GM21360 (cell line): Measurements from ENCODE around the gene MARCKSL1.
A peak's percentile ranks its signal among the peaks of the same experiment; 100 is the strongest.

Experiments used
- ATAC-seq: cut with Tn5 transposase; IDR thresholded peaks from one replicate; pipeline ENCODE4 v1.9.1; 2021; ENCODE audit warnings: mild to moderate bottlenecking, moderate library complexity; ENCODE audit not compliant: unreplicated experiment

The MARCKSL1 gene

DNA sequence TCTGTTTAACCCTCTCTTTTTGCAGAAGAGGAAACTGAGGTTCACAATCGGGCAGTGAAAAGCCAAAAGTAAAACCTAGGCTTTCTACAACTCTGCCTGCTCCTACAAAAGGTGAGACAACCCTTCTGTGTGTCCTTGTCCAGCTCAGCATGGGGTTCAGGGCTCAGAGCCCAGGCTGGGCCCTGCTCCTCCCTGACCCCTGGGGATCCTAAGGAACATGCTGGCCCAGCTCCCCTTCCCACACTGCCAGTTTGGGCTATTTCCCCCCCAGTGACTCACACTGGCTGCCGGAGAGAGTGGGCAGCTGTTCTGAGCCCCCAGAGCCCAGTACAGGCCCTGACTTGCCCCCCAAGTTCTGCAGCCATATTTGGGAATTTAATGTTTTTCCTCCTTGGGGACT is 17.4 kb upstream of the MARCKSL1 start:
- ATAC-seq, result no peak

DNA sequence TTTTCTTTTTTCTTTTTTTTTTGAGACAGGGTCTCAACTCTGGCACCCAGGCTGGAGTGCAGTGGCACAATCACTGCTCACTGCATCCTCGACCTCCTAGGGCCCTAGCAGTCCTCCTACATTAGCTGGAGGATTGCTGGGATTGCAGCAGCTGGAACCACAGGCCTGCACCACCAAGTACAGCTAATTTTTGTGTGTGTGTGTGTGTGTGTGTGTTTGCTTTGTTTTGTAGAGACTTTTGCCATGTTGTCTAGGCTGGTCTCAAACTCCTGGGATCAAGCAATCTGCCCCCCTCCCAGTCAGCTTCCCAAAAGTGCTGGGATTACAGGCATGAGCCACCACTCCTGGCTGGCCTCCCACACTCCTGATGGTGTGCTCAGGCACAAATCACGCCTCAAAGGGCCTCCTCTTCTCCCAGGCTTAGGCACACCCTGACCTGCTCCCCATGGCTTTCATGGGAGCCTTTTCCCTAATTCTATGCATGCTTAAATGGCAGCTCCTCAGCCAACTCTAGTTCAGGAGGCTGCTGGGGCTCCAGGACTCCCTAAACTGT is 16.9 kb upstream of the MARCKSL1 start:
- no peak for ATAC-seq

DNA sequence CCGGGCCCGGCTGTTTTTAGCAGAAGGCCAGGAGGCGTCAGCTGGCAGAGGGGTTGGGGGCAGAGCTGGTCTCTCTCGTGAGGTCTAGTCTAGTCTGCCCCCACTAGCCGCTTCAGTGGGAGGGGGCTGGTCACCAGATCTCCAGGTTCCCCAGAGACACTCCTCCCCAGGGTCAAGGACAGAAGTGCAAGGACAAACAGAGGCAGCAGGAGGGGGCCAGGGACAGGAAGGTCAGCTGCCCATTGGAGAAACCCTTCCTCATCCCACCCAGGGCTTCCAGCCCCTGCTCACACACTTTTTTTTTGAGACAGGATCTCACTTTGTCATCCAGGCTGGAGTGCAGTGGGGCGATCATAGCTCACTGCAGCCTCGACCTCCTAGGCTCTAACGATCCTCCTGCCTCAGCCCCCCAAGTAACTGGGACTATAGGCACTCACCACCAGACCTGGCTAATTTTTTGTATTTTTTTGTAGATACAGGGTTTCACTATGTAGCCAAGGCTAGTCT is 16.3 kb upstream of the MARCKSL1 start:
- ATAC-seq, result no peak

DNA sequence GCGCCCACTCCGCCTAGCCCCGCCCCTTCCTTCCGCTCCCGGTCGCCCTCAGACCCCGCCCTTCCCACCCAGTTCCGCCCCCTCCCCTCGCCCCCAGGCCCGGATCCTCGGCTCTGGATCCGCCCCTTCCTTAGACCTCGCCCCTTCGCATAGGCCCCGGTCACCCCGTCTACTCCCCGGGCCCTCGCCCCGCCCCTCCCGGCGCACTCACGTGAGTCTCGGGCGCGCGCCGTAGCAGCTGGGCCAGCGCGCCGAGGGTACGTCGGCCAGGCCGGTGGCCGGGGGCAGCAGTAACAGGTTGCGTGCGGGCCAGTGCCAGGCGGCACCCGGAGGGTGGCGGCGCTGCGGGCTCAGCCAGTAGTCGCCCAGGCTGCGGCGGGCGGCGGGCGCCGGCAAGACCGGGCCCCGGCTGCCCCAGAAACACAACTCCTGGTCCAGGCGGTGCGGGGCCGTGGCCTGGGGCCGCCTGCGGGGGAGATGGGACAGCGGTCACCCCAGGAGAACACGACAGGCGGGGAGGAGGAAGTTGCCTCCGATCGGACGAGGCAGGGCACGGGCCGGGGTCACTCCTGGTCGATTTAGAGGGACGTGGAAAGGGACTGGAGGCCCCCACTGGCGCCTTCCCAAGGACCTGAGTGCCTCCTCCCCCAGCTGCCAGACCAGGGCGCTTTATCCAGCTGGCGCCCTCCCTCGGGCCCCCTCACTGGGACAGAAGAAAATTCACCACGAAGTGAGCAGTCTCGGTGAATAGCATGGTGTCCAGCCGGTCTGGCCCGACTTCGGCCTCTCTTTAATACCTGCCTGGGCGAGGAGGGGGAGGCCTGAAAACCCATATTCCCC is 15.6 kb upstream of the MARCKSL1 start:
- ATAC-seq, result peak; percentile 84

DNA sequence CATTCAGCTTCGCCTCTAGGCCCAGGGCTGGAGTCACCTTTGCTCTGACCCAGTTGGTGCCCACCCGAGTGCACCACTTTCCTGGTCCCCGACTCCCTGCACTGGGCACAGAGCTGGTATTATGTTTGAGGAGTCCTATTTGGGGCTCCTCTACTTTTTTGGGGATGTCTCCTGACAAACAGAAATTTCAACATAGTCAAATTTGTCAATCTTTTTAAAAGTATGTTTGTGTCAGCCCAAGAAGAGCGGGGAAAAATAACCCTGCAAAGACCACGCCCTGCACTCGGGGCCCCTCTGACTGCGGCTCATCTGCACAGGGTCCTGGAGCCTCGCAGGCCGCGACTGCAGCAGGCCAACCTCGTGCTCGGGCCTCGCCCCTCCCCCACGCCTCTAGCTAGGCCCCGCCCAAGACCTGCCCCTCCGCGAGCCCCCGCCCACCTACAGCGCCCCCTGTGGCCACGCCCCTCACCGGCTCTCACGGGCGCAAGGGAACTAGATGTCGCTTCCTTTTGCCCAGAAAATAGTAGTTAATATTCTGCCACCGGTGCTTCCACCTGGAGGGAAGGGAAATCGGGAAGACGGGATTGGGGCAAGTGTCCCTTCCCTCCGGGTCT is 14.9 kb upstream of the MARCKSL1 start:
- peak; percentile 20 for ATAC-seq

DNA sequence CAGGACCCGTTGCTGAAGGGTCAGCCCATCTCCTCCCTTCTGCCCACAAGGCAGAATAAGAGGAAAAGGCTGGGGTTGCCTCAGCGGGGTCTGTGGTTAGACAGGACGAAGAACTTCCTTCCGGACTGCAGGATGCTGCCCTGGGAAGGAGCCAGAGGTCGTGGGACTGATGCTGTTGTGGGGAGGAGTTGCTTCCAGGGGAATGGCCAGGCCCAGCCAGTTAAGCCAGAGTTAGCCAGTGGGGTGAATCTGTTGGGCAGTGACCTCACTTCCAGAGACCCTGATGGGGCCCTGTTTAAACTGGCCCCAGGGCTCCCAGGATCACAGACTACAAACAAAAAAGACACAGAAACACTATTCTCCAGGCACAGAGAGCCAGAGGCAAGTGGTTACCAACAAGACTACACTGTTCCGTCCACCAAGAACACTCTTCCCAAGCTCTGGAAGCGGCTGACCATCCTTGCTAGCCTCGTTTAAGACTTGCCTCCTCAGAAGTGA is 13.2 kb upstream of the MARCKSL1 start:
- ATAC-seq, result no peak

DNA sequence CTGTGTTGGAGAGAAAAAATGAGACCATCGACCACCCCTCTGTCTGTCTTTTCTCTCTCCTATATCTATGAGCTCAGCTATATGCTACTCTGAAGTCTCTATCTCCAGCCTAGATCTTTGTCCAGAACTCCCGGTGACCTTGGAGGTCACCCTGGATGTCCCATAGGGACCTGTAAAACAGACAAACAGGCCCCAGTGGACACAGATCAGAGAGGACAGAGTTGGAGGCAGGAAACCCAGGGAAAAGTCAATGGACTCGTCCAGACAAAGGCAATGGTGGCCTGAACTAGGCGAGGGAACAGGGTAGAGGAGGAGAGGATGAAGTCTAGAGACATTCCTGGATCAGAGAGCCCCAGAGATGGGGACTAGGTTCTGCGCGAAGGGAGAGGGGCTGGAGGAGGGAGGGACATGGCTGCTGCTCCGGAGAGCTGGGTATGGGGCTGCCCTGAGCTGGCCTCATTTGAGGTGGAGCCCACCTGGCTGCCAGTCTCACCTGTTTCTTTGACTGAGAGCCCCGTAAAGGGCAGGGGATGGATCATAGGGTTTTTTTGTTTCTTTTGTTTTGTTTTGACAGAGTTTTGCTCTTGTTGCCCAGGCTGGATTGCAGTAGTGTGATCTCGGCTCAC is 10.6 kb upstream of the MARCKSL1 start:
- ATAC-seq, result no peak

DNA sequence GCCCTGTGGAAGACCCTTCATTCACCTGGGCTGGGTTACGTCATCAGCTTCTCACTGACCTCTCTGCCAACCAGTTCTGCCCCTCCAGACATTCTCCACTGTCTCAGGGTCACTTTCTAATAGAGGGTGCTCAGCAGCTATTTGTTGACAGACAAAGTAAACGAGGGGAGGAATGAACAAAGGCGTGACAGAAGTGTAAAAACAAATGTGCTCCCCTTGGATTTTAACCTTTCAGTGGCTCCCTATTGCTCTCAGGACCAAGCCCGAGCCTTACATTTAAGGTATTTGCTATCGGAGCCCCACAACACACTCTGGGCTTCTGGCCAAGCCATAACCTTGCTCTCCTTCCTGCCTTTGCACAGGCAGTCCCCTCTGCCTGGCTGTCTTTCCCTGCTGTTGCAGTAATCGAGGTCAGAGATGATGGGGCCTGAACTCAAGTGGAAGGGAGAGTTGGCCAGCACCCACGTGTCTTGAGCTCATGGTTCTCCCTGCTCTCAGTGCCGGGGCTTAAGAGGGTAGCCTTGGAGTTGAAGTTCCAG is 9.3 kb upstream of the MARCKSL1 start:
- no peak for ATAC-seq

DNA sequence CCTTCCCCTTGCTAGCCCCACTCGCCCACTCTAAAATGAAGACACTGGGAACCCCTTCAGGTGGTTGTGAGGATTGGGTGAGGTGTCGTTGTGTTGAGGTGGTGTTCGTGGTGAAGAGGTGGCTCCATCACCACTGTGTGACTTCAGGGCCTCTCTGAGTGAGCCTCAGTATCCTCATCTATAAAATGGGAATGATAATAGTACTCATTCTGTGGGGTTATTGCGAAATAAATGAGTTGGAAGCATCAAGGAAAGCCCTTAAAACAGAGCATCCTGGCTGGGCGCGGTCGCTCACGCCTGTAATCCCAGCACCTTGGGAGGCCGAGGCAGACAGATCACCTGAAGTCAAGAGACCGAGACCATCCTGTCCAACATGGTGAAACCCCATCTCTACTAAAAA is 6.7 kb upstream of the MARCKSL1 start:
- no peak for ATAC-seq

DNA sequence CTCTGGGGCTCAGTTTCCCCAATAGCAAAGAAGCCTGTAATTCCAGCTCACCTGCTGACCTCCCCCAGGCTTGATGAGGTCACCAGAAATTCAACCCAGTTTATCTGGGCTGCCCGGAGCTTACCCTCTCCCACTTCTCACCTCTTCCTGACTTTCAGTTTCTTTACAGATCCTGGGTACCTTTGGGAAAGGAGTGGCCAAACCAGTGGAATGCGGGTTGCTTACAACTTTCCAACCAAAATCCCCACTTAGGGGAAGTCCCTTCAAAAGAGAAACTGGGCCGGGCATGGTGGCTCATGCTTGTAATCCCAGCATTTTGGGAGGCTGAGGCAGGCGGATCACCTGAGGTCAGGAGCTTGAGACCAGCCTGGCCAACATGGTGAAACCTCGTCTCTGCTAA is 5.9 kb upstream of the MARCKSL1 start:
- ATAC-seq, result no peak

DNA sequence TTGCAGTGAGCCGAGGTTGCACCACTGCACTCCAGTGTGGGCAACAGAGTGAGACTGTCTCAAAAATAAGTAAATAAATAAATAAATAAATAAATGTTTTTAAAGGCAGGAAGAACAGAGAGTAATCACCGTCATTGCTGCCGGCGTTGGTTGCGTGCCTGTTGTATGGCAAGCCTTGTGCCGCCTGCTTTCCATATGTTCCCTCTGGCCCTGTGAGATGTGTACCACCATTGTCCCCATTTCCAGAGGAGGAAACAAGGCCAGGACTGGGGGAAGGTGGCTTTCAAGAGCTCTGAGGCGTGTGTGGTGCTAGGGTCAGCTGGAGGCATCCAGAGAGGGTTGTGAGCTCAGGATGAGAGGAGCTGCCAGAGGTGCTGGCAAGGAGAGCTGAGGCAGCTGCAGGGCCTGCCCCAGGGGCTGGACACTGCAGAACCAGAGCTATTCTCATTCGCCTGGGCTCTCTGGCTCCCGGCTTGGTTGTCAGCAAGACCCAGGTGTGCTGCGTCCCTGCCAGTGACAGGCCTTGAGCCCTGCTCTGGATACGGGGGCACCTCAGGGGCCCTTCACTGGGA is 5.2 kb upstream of the MARCKSL1 start:
- ATAC-seq, result no peak

DNA sequence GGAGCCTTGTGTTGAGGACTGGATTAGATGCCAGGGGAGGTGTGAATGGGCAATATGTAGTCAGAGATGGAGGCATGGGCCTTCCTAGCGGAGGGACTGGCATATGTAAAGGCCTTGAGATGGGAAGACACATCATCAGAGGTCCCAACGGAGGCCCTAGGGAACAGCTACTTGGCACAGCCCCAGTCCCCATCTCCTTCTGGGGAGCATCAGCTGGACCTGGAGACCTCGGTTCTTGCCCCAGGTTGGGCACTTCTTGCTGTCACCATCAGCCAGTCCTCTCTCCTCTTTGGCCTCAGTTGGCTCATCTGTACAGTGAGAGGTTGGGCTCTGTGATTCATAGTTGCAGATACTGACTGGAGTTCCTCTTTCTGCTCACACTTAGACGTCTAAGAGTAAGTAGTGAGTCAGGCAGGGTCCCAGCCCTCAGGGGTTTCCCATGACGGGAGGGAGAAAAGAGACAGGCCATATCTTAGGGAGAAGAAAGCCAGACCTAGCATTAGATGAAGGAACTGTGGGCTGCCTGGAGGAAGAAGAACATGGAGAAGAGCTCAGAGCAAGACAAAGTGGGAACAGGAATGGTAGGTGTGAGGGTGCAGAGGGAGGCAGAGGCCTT is 3.4 kb upstream of the MARCKSL1 start:
- no peak for ATAC-seq

DNA sequence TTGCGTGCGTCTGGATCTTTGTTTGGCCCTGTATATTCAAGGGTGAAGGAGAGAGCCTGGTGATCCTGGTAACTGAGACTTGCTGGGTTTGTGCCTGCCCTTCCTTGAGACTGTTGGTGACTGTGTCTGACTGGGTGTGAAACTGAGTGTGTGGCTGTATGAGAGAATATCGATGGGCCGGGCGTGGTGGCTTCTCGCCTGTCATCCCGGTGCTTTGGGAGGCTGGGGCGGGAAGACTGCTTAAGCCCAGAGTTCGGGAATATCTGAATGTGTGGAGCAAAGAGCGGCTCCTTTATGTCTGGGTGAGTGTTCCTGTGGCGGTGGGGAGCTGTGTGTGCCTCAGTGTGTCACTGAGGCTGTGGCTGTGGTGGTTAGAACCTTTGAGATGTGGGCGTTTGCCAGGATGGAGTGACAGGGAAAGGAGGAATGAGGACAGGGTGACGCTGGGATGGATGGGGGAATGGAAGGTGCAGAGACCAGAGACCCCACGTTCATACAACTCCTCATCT is 2.7 kb upstream of the MARCKSL1 start:
- no peak for ATAC-seq

DNA sequence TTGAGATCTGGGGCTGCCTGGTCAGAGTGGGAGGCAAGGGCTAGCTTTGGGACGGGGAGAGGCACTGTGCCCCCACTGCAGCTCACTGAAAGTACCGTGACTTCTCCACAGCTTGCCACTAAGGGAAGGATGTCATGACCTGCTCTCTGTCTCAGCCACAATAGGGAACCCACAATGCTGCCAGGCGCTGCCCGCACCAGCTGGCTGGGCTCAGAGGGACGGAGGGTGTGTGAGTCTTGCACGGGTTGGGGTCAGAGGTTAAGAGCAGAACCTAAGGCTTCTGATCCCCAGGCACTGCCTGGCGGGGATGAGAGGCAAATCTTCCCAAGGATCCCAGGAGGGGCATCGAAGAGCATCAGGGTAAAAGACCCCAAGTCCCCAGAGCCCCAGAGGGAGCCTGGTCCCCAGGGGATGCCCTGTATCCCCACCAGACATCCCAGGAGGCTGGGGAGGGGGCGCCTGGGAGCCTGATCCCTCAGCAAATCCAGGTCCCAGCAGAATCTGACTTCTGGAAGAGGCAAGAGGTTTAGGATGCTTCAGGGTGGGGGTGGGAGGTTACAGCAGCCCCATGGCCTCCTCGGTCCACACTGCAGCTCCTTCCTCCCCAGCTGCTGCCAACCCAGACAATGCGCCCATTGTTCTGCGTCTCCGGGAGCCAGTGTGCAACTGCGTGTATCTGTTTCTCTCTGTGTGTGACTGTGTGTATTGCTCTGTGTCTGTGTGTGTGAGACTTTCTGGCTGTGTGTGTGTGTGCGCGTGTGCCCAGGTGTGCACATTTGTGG is 2.0 kb upstream of the MARCKSL1 start:
- no peak for ATAC-seq

DNA sequence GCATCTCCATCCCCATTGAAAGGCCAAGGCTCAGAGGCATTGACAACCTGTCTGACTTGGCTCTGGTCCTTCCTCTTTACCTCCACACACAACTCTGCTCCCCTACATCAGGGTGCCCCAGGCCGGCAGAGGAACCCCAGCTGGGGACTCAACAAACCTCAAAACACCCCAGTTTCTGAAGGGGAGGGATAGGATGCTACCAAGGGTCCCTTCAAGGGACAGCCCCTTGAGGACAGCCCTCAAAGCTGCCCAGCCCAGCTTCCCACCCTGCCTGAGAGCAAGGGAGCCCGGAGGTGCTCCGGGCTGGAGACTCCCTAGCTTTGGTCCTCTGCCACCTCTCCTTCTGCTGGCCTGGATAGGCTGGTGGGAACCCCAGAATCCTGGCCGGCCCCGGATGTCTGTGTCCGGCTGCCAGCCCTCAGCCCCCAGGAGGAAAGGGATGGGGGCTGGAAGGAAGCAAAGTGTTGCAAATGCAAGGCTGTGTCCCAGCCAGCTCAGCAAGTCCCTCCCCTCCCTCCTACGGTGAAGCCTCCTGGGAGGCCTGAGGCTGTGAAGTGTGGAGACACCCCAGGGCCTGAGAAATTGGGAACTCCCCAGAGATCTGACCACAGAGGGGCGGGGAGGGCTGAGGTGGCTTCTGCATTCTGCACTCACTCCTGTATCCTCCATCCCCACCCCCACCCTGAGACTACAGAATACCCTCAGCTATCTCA is 1.1 kb upstream of the MARCKSL1 start:
- ATAC-seq, result no peak

DNA sequence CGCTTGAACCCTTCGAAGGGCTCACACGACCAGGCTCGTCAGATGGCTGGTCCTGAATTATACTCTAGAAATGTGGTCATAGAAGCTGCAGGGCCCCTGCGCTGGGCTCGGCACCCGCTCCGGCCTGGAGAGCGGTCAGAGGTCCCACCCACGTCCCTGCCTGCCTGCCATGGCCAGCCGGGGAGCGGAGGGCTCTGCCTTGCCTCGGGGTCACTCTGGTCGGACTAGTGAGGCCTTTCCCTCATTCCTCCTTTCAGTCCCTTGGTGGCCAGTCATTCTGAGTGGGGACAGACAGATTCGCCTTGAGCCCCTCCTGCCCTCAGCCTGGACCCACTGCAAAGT is 529 bp upstream of the MARCKSL1 start:
- ATAC-seq, result no peak

DNA sequence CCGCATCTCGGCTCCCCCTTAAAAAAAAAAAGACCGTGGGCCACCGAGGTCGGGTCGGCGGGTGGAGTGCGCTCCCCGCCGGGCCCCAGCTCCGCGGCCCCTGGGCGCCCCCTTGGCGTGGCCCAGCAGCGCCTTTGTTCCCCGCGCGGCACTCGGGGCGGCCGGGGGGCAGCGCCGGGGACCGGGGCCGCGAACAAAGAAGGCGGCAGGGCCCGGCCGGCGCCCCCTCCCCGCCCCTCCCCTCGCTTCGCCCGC is 571 bp downstream of the MARCKSL1 start:
- peak; percentile 2 for ATAC-seq

DNA sequence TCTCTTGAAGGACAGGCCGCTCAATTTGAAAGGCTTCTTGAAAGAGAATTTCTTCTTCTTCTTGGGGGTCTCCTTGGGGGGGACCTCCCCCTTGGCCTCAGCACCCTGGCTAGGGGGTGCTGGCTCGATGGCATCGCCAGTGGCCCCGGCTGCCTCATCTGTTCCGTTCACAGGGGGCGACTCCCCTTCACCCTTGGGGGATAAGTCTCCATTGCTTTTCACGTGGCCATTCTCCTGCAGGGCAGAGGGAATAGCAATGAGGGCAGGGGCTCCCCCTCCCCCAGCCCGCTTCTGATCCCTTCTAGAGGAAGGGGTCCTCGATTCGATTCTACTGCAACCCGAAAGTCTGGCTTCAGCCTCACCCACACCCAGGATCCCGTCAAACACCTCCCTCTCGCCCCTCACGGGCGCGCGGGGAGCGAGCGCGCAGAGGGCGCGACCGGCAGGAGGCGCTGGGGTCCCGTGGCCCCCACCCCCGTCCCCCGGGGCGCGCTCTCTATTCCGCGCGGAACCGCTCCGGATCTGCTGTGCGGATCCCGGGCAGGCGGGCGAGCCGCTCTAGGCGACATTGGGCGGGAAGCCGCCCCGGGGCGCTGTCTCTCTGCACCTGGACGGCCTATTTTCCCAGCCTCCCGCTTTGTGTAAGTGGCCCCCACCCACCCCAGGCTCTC is 1.0 kb downstream of the MARCKSL1 start:
- peak; percentile 22 for ATAC-seq
